HCT116 (cell line): Measurements from ENCODE around the gene ALDH1A2. TPM values are rescaled to one million over a fixed set of nuclear protein-coding genes. Genes with fewer than 3 reads are reported as not detected.

Experiments used
- ATAC-seq: fragments of 200-7000 bp; cut with Tn5 transposase; 2 replicates; pipeline ENCODE4 v1.9.1; 2020; ENCODE audit warnings: mild to moderate bottlenecking, moderate library complexity
- BruUV-seq: library from RNA; stranded (reverse); fragments of 400-500 nt; replicated peaks from 2 replicates; lab custom pipeline; 2021; lab: Mats Ljungman, UMichigan
- CTCF ChIA-PET: fragments of 300-600 bp; sonication (Branson Sonifier 250); formaldehyde crosslinking; loops from one replicate; lab custom pipeline; 2021; ENCODE audit warnings: antibody characterized with exemption; lab: Charles Lee
- POLR2A ChIA-PET: fragments of 300-600, 350-600 bp; sonication (Branson Sonifier 250); formaldehyde crosslinking; loops from one replicate; lab custom pipeline; 2021; ENCODE audit warnings: antibody characterized with exemption; lab: Charles Lee
- RAD21 ChIA-PET, 2 experiments: fragments of 300-600 bp; sonication (Branson Sonifier 250); formaldehyde crosslinking; loops; one replicate each; lab custom pipeline; 2023; ENCODE audit warnings: low total read pairs in 2 of 2; ENCODE audit not compliant: uncharacterized antibody in 2 of 2, unreplicated experiment in 2 of 2, low non-redundant PET in 1 of 2; lab: Charles Lee
- DNase-seq: peaks from one replicate; pipeline ENCODE4 v3.0.0-alpha.2; 2010; ENCODE audit warnings: low read depth, low spot score
- H2AFZ ChIP-seq: fragments of 200-600 bp; shearing (Covaris generic), sonication (generic); 2 replicates; pipeline ENCODE4 v1.6.1; 2017; ENCODE audit warnings: low read depth, mixed run types, mixed read lengths, antibody characterized with exemption, low read length; ENCODE audit not compliant: poor library complexity, severe bottlenecking
- H3K27ac ChIP-seq: 2 replicates; pipeline ENCODE4 v1.5.1; 2012; ENCODE audit warnings: low read depth, low read length
- H3K27me3 ChIP-seq: fragments of 200-600 bp; sonication (generic); 2 replicates; pipeline ENCODE4 v1.6.1; 2016; ENCODE audit warnings: mixed run types, low read length, mixed read lengths; ENCODE audit not compliant: insufficient read depth
- H3K36me3 ChIP-seq, 2 experiments: fragments of 200-500 bp in 1 of 2; fragments of 200-600 bp in 1 of 2; sonication (Bioruptor generic) in 1 of 2; sonication (generic) in 1 of 2; 2 replicates each; pipeline versions ENCODE4 v1.5.1 to v1.6.1; 2014 to 2016; ENCODE audit warnings: low read length in 2 of 2, inconsistent platforms in 1 of 2, mixed read lengths in 1 of 2, mixed run types in 1 of 2; ENCODE audit not compliant: insufficient read depth in 2 of 2, control insufficient read depth in 1 of 2
- H3K4me1 ChIP-seq, 2 experiments: fragments of 200-600 bp in 1 of 2; sonication (generic) in 1 of 2; 2 replicates each; pipeline versions ENCODE4 v1.5.1 to v1.6.1; 2012 to 2017; ENCODE audit warnings: low read length in 2 of 2, inconsistent platforms in 1 of 2, mild to moderate bottlenecking in 1 of 2, mixed read lengths in 1 of 2, mixed run types in 1 of 2, moderate library complexity in 1 of 2; ENCODE audit not compliant: insufficient read depth in 2 of 2, control insufficient read depth in 1 of 2
- H3K4me2 ChIP-seq: fragments of 200-600 bp; sonication (generic); 2 replicates; pipeline ENCODE4 v1.6.1; 2017; ENCODE audit warnings: mixed run types, low read length, mixed read lengths
- H3K4me3 ChIP-seq, 2 experiments: fragments of 200-600 bp in 1 of 2; sonication (generic) in 1 of 2; replicated peaks in 1 of 2; 2 replicates each; pipeline ENCODE4 v1.5.1; 2011 to 2016; ENCODE audit warnings: low read length in 2 of 2, control low read depth in 1 of 2, low read depth in 1 of 2, mild to moderate bottlenecking in 1 of 2, mixed read lengths in 1 of 2, mixed run types in 1 of 2
- H3K79me2 ChIP-seq: fragments of 200-600 bp; sonication (generic); 2 replicates; pipeline ENCODE4 v1.6.1; 2017; ENCODE audit warnings: mild to moderate bottlenecking, mixed run types, low read length, moderate library complexity, mixed read lengths; ENCODE audit not compliant: insufficient read depth
- H3K9ac ChIP-seq: fragments of 200-600 bp; sonication (generic); 2 replicates; pipeline ENCODE4 v1.6.1; 2016; ENCODE audit warnings: low read length, mixed read lengths
- H3K9me2 ChIP-seq: fragments of 200-600 bp; sonication (generic), shearing (Covaris generic); 2 replicates; pipeline ENCODE4 v1.6.1; 2017; ENCODE audit warnings: mixed run types, mild to moderate bottlenecking, moderate library complexity; ENCODE audit not compliant: insufficient read depth
- H3K9me3 ChIP-seq, 2 experiments: fragments of 200-500 bp in 1 of 2; fragments of 200-600 bp in 1 of 2; sonication (Bioruptor generic) in 1 of 2; sonication (generic) in 1 of 2; 2 replicates each; pipeline ENCODE4 v1.6.1; 2014 to 2017; ENCODE audit warnings: low read length in 2 of 2, mixed read lengths in 2 of 2, inconsistent platforms in 1 of 2, low read depth in 1 of 2, mild to moderate bottlenecking in 1 of 2, mixed run types in 1 of 2, moderate library complexity in 1 of 2; ENCODE audit not compliant: control insufficient read depth in 1 of 2, insufficient read depth in 1 of 2
- H4K20me1 ChIP-seq: fragments of 200-600 bp; sonication (generic), shearing (Covaris generic); 2 replicates; pipeline ENCODE4 v1.6.1; 2017; ENCODE audit warnings: mixed run types, mild to moderate bottlenecking, moderate library complexity; ENCODE audit not compliant: insufficient read depth
- CBX3 ChIP-seq: IDR thresholded peaks from 2 replicates; pipeline ENCODE4 v1.6.1; 2012; ENCODE audit warnings: low read depth
- CEBPB ChIP-seq: IDR thresholded peaks from 2 replicates; pipeline ENCODE4 v1.6.1; 2012; ENCODE audit warnings: low read depth
- EGR1 ChIP-seq: IDR thresholded peaks from 2 replicates; pipeline ENCODE4 v1.6.1; 2012; ENCODE audit warnings: low read depth
- ELF1 ChIP-seq: IDR thresholded peaks from 2 replicates; pipeline ENCODE4 v1.6.1; 2012; ENCODE audit warnings: low read depth, borderline replicate concordance
- EZH2 ChIP-seq: fragments of 200-600 bp; sonication (generic); IDR thresholded peaks from 2 replicates; pipeline ENCODE4 v1.6.1; 2017; ENCODE audit warnings: antibody characterized with exemption, mixed run types
- EZH2phosphoT487 ChIP-seq: fragments of 200-600 bp; IDR thresholded peaks from 2 replicates; pipeline ENCODE4 v1.6.1; 2018; ENCODE audit warnings: antibody characterized with exemption, borderline replicate concordance
- FOSL1 ChIP-seq: IDR thresholded peaks from 2 replicates; pipeline ENCODE4 v1.6.1; 2012; ENCODE audit warnings: low read depth
- JUND ChIP-seq: IDR thresholded peaks from 2 replicates; pipeline ENCODE4 v1.6.1; 2012
- POLR2A ChIP-seq: IDR thresholded peaks from 2 replicates; pipeline ENCODE4 v1.7.0; 2011; ENCODE audit warnings: borderline replicate concordance; ENCODE audit not compliant: insufficient read depth, insufficient read length; ENCODE audit errors: extremely low read depth
- POLR2AphosphoS5 ChIP-seq: IDR thresholded peaks from 2 replicates; pipeline ENCODE4 v1.6.1; 2011; ENCODE audit warnings: mild to moderate bottlenecking, low read depth, low read length, moderate library complexity
- RAD21 ChIP-seq: IDR thresholded peaks from 2 replicates; pipeline ENCODE4 v1.6.1; 2012; ENCODE audit warnings: low read depth, mild to moderate bottlenecking
- SP1 ChIP-seq: IDR thresholded peaks from 2 replicates; pipeline ENCODE4 v1.6.1; 2012; ENCODE audit warnings: low read depth
- TCF7L2 ChIP-seq: IDR thresholded peaks from 2 replicates; pipeline ENCODE4 v1.7.0; 2011; ENCODE audit warnings: borderline replicate concordance, inconsistent platforms; ENCODE audit not compliant: insufficient read depth, insufficient read length; ENCODE audit errors: extremely low read depth
- YY1 ChIP-seq: IDR thresholded peaks from 2 replicates; pipeline ENCODE4 v1.6.1; 2011; ENCODE audit warnings: low read length, low read depth, moderate library complexity, mild to moderate bottlenecking; ENCODE audit not compliant: insufficient replicate concordance; ENCODE audit errors: extremely low read depth
- ZFX ChIP-seq: fragments of 450-650 bp; IDR thresholded peaks from 2 replicates; pipeline ENCODE4 v1.6.1; 2017
- intact Hi-C: fragments of 100-400 bp; cut with micrococcal nuclease; formaldehyde crosslinking; loops from 2 replicates; pipeline ENCODE4 v1.10.0; 2022
- total RNA-seq: library from RNA; stranded (reverse); gene quantifications from one replicate; pipeline ENCODE4 v1.2.1, GENCODE V29; 2021; ENCODE audit not compliant: unreplicated experiment
- TF ChIP-seq, protein P1 (sequence below): IDR thresholded peaks from 2 replicates; pipeline ENCODE4 v1.6.1; 2012
- TF ChIP-seq, protein P2 (sequence below): IDR thresholded peaks from 2 replicates; pipeline ENCODE4 v1.6.1; 2011; ENCODE audit warnings: mild to moderate bottlenecking, low read length, moderate library complexity; ENCODE audit not compliant: insufficient replicate concordance; ENCODE audit errors: extremely low read depth
- TF ChIP-seq, protein P3 (sequence below): IDR thresholded peaks from 2 replicates; pipeline ENCODE4 v1.6.1; 2012
- TF ChIP-seq, protein P4 (sequence below), 3 experiments: fragments of 200-600 bp in 1 of 3; sonication (generic) in 1 of 3; IDR thresholded peaks in 2 of 3; conservative IDR thresholded peaks in 1 of 3; 2 replicates each; pipeline ENCODE4 v1.5.1; 2012 to 2017; ENCODE audit warnings: low read depth in 2 of 3, low read length in 2 of 3, antibody characterized with exemption in 1 of 3, borderline replicate concordance in 1 of 3, control low read depth in 1 of 3, mild to moderate bottlenecking in 1 of 3, mixed read lengths in 1 of 3, mixed run types in 1 of 3, moderate library complexity in 1 of 3; ENCODE audit not compliant: insufficient read depth in 1 of 3

ALDH1A2 gene
- total RNA-seq, 1 experiment from 2014 or later: 1.7 TPM

DNA sequence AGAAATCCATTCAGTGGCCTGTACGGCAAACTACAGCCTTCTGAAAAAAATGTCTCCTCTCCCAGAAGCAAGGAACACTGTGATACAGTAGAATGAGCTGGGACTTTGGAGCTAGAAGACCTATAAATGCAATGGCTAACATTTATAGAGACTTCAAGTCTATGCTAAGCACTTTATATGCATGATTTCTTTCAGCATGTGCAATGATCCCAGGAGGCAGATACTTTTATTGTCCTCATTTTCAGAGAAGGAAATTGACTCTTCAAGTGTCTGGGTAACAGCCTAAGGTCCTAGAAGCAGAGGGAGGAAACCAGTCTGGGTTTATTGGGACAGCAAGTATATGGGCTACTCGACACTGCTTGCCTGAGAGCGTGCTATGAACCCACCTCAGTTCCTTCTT lies 140.9 kb downstream of the ALDH1A2 start:
- Histone ChIP-seq H3K27ac (no peak overlapping the region), H3K9ac (no peak overlapping the region), H3K27me3 (no peaks in the 10 kb centered on the region), H3K36me3 (no peaks in the 10 kb centered on the region), H4K20me1 (no peaks in the 10 kb centered on the region), H3K4me1 (no peaks in the 10 kb centered on the region), H3K4me2 (no peak overlapping the region), H3K9me2 (no peaks in the 10 kb centered on the region), H3K9me3 (no peaks in the 10 kb centered on the region), H3K79me2 (no peaks in the 10 kb centered on the region), H2AFZ (no peak overlapping the region), H3K4me3 (no peak overlapping the region)
- ATAC-seq (no peak), DNase-seq (no peak)
- RAD21 ChIA-PET: no interaction called here
- CTCF ChIA-PET: no interaction called here
- no TSS peak for BruUV-seq
- TF ChIP-seq FOSL1: no peak
- TF ChIP-seq EGR1: no peak
- intact Hi-C loops: no loop called here
- POLR2A ChIA-PET: no interaction called here

DNA sequence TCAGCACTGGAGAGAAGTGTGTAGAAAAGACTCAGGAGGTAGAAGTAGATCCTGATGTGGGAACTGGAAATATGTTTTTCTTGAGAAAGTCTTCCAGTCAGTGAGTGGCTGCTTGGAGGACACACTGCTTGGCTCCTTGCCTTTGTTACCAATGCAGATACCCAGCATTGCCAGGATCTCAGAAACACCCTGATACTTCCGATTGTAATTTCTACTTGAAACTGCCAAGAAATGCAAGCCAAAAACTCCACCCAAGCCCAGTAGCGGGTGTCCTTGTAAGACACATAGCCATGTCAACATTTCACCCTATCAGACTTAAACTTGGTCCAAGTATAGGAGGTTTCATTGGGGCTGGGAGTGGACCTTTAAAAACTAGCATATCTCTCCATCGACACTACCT lies 141.8 kb downstream of the ALDH1A2 start:
- Histone ChIP-seq H3K9me2 (no peaks in the 10 kb centered on the region), H3K79me2 (no peaks in the 10 kb centered on the region), H4K20me1 (no peaks in the 10 kb centered on the region), H3K36me3 (no peaks in the 10 kb centered on the region), H3K9ac (no peak overlapping the region), H3K27ac (no peak overlapping the region), H3K4me1 (no peaks in the 10 kb centered on the region), H3K27me3 (no peaks in the 10 kb centered on the region), H3K4me2 (no peak overlapping the region), H2AFZ (no peak overlapping the region), H3K9me3 (no peaks in the 10 kb centered on the region), H3K4me3 (no peak overlapping the region)
- no TSS peak for BruUV-seq
- ChIA-PET CTCF (interaction anchor here (1.0 kb wide), 1 partner anchor 147 kb away, joined by 3 read pairs; no protein-coding TSS in a partner anchor), POLR2A (no interaction called here), RAD21 (no interaction called here)
- DNase-seq: no peak
- no peak for ATAC-seq
- intact Hi-C loops: no loop called here
- TF ChIP-seq EZH2phosphoT487 (no peak), EGR1 (no peak), ELF1 (no peak), RAD21 (no peak), YY1 (no peak), EZH2 (no peak), POLR2AphosphoS5 (no peak), CEBPB (no peak), POLR2A (no peak), ZFX (no peak), FOSL1 (no peak), JUND (no peak), SP1 (no peak), CBX3 (no peak), TCF7L2 (no peak)
- TF ChIP-seq, protein P1, sequence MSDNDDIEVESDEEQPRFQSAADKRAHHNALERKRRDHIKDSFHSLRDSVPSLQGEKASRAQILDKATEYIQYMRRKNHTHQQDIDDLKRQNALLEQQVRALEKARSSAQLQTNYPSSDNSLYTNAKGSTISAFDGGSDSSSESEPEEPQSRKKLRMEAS: no peak
- TF ChIP-seq, protein P2, sequence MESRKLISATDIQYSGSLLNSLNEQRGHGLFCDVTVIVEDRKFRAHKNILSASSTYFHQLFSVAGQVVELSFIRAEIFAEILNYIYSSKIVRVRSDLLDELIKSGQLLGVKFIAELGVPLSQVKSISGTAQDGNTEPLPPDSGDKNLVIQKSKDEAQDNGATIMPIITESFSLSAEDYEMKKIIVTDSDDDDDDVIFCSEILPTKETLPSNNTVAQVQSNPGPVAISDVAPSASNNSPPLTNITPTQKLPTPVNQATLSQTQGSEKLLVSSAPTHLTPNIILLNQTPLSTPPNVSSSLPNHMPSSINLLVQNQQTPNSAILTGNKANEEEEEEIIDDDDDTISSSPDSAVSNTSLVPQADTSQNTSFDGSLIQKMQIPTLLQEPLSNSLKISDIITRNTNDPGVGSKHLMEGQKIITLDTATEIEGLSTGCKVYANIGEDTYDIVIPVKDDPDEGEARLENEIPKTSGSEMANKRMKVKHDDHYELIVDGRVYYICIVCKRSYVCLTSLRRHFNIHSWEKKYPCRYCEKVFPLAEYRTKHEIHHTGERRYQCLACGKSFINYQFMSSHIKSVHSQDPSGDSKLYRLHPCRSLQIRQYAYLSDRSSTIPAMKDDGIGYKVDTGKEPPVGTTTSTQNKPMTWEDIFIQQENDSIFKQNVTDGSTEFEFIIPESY: no peak
- TF ChIP-seq, protein P3, sequence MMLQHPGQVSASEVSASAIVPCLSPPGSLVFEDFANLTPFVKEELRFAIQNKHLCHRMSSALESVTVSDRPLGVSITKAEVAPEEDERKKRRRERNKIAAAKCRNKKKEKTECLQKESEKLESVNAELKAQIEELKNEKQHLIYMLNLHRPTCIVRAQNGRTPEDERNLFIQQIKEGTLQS: no peak
- TF ChIP-seq, protein P4, sequence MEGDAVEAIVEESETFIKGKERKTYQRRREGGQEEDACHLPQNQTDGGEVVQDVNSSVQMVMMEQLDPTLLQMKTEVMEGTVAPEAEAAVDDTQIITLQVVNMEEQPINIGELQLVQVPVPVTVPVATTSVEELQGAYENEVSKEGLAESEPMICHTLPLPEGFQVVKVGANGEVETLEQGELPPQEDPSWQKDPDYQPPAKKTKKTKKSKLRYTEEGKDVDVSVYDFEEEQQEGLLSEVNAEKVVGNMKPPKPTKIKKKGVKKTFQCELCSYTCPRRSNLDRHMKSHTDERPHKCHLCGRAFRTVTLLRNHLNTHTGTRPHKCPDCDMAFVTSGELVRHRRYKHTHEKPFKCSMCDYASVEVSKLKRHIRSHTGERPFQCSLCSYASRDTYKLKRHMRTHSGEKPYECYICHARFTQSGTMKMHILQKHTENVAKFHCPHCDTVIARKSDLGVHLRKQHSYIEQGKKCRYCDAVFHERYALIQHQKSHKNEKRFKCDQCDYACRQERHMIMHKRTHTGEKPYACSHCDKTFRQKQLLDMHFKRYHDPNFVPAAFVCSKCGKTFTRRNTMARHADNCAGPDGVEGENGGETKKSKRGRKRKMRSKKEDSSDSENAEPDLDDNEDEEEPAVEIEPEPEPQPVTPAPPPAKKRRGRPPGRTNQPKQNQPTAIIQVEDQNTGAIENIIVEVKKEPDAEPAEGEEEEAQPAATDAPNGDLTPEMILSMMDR (IDR thresholded peaks at IDR 0.05 in 2 of 3, conservative IDR thresholded peaks at IDR 0.05 in 1 of 3; ENCODE audit: borderline replicate concordance in 1 of 3, insufficient read depth in 1 of 3, low read depth in 2 of 3, low read length in 2 of 3): no peak
